Measurements from ENCODE around the gene NSL1.

Gene NSL1

DNA sequence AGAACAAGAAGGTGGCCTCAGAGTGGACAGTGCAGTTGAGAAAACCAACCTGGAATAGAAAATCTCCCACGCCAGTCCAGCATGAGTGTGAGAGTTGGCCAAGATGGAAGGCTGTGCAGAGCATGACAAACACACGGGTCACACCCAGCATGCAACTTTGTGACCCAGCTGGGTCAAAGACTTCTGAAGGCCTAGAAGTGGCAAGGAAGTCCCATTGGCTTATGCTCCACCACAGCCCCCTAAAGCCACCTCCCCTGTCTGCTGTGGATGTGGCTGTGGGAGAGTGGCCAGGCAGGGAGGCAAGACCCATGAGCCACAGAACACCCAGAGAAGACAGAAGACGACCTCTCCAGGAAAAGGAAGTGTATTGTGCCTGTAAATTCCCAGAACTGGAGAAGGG is 105.5 kb downstream of the NSL1 start:
- DNase-seq (ENCODE audit: extremely low spot score), result no peak
- POLR2A ChIA-PET, result no interaction called here
- CTCF ChIA-PET, result interaction anchor here (0.8 to 1.4 kb wide), 3 partner anchors 12 to 18 kb away, joined by 3 to 6 read pairs (median 5); partner anchors contain the start of gene BATF3
- TF ChIP-seq, protein P1, sequence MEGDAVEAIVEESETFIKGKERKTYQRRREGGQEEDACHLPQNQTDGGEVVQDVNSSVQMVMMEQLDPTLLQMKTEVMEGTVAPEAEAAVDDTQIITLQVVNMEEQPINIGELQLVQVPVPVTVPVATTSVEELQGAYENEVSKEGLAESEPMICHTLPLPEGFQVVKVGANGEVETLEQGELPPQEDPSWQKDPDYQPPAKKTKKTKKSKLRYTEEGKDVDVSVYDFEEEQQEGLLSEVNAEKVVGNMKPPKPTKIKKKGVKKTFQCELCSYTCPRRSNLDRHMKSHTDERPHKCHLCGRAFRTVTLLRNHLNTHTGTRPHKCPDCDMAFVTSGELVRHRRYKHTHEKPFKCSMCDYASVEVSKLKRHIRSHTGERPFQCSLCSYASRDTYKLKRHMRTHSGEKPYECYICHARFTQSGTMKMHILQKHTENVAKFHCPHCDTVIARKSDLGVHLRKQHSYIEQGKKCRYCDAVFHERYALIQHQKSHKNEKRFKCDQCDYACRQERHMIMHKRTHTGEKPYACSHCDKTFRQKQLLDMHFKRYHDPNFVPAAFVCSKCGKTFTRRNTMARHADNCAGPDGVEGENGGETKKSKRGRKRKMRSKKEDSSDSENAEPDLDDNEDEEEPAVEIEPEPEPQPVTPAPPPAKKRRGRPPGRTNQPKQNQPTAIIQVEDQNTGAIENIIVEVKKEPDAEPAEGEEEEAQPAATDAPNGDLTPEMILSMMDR (IDR thresholded peaks at IDR 0.05; ENCODE audit: control extremely low read depth, extremely low read depth, low read depth, missing control alignments), result no peak

DNA sequence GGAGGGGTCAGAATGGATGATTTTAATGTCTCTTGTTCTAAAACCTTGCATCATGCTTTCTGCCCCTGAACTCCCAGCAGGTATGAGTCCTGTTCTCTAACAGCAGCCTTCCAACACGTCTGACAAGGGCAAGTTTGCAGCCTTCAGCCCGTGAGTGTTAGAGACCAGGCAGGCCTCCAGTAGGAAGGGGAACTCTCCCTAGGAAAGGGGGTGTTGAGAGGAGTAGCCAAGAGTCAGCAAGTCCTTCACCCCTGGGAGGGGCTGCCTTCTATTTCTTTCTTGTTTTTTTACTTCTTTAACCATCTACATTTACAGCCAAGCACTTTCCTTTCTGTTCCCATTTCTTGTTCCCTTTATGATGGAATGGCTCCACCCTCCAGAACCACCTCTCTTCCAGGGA is 106.1 kb downstream of the NSL1 start:
- no peak for DNase-seq (ENCODE audit: extremely low spot score)
- CTCF ChIA-PET, result no interaction called here
- POLR2A ChIA-PET, result no interaction called here
- TF ChIP-seq, protein P1 (IDR thresholded peaks at IDR 0.05; ENCODE audit: control extremely low read depth, extremely low read depth, low read depth, missing control alignments), result no peak

DNA sequence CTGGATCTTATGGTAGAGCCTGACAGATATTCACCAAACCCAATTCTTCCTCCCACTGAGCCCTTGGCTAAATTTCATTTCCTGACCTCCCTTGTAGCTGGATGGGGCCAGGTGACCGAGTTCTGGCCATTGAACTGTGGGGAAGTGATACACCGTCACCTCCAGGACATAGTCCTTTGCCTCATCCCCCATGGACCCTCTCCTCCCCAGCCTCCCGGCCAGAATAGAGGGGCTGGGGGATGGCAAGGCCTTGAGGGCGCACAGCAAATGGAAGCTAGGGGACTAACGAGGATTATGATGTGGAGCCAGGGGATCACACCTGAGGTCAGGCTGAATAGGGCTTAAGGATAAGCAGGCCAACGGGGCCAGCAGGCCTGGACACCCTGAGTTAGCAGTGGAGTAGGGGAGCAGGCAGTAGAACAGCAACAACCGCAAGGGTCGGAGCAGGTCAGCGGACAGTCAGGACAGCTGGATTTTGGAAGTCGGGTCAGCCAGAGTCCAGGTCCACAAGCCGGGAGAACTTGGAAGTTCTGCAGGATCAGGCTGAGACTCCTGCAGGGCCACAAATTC is 107.0 kb downstream of the NSL1 start:
- CTCF ChIA-PET, result interaction anchor here (0.8 to 1.7 kb wide), 6 partner anchors 9 to 66 kb away, joined by 3 to 10 read pairs (median 4); partner anchors contain the start of gene BATF3
- no peak for DNase-seq (ENCODE audit: extremely low spot score)
- TF ChIP-seq, protein P1 (IDR thresholded peaks at IDR 0.05; ENCODE audit: control extremely low read depth, extremely low read depth, low read depth, missing control alignments), result no peak
- POLR2A ChIA-PET, result no interaction called here

DNA sequence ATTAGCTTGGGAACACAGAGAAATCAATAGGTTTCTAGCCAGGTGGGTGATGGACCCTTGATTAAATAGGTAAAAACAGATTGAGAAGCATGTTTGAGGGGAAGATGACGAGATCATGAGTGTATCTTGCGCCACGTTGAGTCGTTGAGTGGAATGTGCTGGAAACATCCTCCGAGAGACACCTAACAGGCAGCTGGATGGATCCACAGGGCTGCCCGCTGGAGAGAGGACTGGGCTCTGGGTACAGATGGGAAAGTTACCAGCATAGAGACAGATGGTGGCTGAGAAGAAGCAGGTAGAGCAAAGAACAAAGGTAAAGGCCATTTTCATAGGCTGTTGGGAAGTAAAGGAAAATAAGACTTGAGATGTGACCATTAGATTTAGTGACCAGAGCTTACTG is 107.5 kb downstream of the NSL1 start:
- TF ChIP-seq, protein P1 (IDR thresholded peaks at IDR 0.05; ENCODE audit: control extremely low read depth, extremely low read depth, low read depth, missing control alignments), result no peak
- CTCF ChIA-PET, result interaction anchor here (0.8 to 1.7 kb wide), 10 partner anchors 9 to 97 kb away, joined by 3 to 10 read pairs (median 4); partner anchors contain the start of gene BATF3
- POLR2A ChIA-PET, result no interaction called here
- DNase-seq (ENCODE audit: extremely low spot score), result no peak

DNA sequence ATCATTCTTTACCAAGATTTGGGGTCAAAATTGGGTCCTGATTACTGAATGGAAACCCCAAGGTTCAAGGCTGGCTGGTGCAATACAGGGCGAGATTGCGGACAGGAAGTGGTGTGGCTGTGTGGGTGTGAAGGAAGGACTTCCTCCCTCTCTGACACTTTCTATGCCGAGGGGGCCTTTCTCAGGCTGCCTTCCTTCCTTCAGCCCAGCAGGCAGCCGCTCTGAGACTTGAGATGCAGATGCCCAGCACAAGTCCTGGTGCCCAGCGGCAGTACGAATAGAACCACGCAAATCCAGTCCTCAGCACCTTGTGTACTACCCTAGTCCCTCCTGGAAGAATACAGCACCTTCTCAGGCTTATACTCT is 108.2 kb downstream of the NSL1 start:
- ChIA-PET CTCF (interaction anchor here (1.0 to 1.7 kb wide), 7 partner anchors 11 to 98 kb away, joined by 3 to 10 read pairs (median 4); no protein-coding TSS in a partner anchor), POLR2A (no interaction called here)
- TF ChIP-seq, protein P1 (IDR thresholded peaks at IDR 0.05; ENCODE audit: control extremely low read depth, extremely low read depth, low read depth, missing control alignments), result no peak
- peak; percentile 82 for DNase-seq (ENCODE audit: extremely low spot score)

DNA sequence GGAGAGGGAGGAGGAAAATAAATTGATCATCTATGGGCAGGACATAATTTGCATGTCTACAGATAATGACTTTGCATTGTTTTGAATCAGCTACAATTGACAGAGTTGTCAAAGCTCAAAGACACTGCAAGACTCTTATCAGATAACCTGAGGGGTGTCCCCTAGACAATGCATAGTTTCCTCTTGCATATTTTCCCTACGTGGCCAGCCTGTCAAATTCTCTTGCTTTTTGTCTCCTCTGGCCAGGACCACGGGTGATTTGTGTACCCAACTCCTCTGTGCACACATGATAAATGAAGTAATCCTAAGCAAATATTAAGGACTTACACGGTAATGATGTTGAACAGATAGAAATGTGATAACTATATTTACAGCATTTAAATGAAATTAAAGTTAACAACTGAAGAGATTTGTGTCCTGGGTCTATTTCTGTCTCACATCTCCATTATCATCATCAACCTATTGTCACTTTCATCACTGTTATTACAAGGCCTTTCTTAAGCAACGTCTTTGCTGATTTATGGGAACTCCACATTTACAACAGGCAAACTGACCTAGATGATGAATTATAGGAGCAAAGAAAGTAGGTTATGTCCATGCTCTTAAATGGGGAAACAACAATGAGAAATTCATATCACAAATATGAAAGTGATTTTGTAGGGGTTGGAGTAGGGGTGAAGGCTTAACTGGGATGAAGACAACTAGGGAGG is 110.7 kb downstream of the NSL1 start:
- ChIA-PET POLR2A (no interaction called here), CTCF (interaction anchor here (0.6 to 4.6 kb wide), 6 partner anchors 9 to 314 kb away, joined by 3 to 52 read pairs (median 4); no protein-coding TSS in a partner anchor)
- no peak for DNase-seq (ENCODE audit: extremely low spot score)
- TF ChIP-seq, protein P1 (IDR thresholded peaks at IDR 0.05; ENCODE audit: control extremely low read depth, extremely low read depth, low read depth, missing control alignments), result no peak

All from GM10248 (cell line).